GM18517 (cell line): ENCODE results near the gene MAD2L1.
"Not testable (repeated sequence)": the region's sequence is repeated elsewhere in the genome, so short reads cannot be mapped to it uniquely, and the experiment has no call there.

Experiments used
- ATAC-seq: cut with Tn5 transposase; IDR thresholded peaks from one replicate; pipeline ENCODE4 v1.9.1; 2021; ENCODE audit warnings: mild to moderate bottlenecking, moderate library complexity; ENCODE audit not compliant: unreplicated experiment

The MAD2L1 gene

GRCh38 chr4:120066517-120067340 lies at the start of gene MAD2L1:
MAD2L1 (minus strand) TSS chr4:120066848; CDS start chr4:120066734, 114 bp downstream.
- ATAC-seq = peak; percentile 88

GRCh38 chr4:120111745-120112144 lies 45.1 kb upstream of the MAD2L1 start:
- ATAC-seq = no peak

GRCh38 chr4:120109406-120109805 lies 42.8 kb upstream of the MAD2L1 start:
- no peak for ATAC-seq

GRCh38 chr4:120105472-120105871 lies 38.8 kb upstream of the MAD2L1 start:
- ATAC-seq = peak; percentile 87

- ATAC-seq = no peak
Observed at GRCh38 chr4:120096508-120097297, 30.1 kb upstream of the MAD2L1 start.

- ATAC-seq = no peak
Observed at GRCh38 chr4:120088507-120088906, 21.9 kb upstream of the MAD2L1 start.

- ATAC-seq = not testable (repeated sequence)
Observed at GRCh38 chr4:120088066-120088465, 21.4 kb upstream of the MAD2L1 start.

- ATAC-seq = no peak
Observed at GRCh38 chr4:120085705-120086104, 19.1 kb upstream of the MAD2L1 start.

GRCh38 chr4:120084327-120084726 lies 17.7 kb upstream of the MAD2L1 start:
- ATAC-seq = no peak

GRCh38 chr4:120083152-120083551 lies 16.5 kb upstream of the MAD2L1 start:
- no peak for ATAC-seq

GRCh38 chr4:120082251-120082650 lies 15.6 kb upstream of the MAD2L1 start:
- ATAC-seq = no peak

- no peak for ATAC-seq
Observed at GRCh38 chr4:120081726-120082125, 15.1 kb upstream of the MAD2L1 start.

GRCh38 chr4:120080533-120080932 lies 13.9 kb upstream of the MAD2L1 start:
- no peak for ATAC-seq

GRCh38 chr4:120079839-120080520 lies 13.3 kb upstream of the MAD2L1 start:
- no peak for ATAC-seq

GRCh38 chr4:120078216-120078615 lies 11.6 kb upstream of the MAD2L1 start:
- no peak for ATAC-seq

- ATAC-seq = peak; percentile 31
Observed at GRCh38 chr4:120071192-120071795, 4.6 kb upstream of the MAD2L1 start.

- no peak for ATAC-seq
Observed at GRCh38 chr4:120070196-120070595, 3.5 kb upstream of the MAD2L1 start.

- ATAC-seq = no peak
Observed at GRCh38 chr4:120065974-120066516, 603 bp downstream of the MAD2L1 start.

- no peak for ATAC-seq
Observed at GRCh38 chr4:120064887-120065286, 1.8 kb downstream of the MAD2L1 start.

- ATAC-seq = not testable (repeated sequence)
Observed at GRCh38 chr4:120063711-120064110, 2.9 kb downstream of the MAD2L1 start.
